ENCODE results near the gene TC2N.

TC2N gene

DNA sequence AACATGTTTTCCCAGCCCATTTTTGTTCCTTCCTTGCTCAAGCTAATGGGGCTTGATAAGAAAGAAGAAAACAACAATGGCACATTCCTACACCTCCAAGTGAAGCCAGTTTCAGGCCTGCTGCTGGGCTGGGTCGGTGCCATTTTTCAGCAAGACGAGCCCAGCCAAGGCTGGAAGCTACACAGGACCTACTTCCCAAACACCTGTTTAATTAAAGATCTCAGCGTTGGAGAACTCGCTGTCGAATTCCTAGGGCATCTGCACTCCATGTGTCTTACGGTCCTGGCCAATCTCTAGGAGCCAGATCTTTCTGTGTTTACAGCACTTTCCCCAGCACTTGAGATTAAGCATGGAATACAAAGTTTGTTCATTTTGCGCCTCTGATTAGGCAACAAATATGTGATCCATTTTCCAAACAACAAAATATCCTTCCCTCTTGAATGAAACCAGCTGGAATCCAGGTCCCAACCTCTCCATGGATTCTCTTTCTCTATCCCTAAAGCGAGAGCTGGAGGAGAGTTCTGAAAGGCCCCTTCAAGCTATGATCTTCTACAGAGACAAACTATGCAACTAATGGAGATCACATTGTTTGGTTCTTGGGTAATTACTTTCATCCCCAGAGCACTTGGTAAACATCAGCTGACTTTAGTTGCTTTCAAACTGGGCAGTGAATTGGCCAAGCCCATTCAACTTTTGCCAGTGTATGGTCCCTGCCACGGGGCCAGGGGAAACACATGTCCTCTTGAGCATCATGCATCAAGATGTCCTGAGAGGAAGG is 34.3 kb upstream of the TC2N start:
- Histone ChIP-seq H3K9me3 (ENCODE audit: insufficient read depth, low read length, severe bottlenecking) (no peaks in the 10 kb centered on the region), H3K27me3 (ENCODE audit: insufficient read depth, low read length, poor library complexity) (no peaks in the 10 kb centered on the region), H3K27ac (ENCODE audit: low read length) (no peak overlapping the region), H3K9ac (ENCODE audit: low read depth, low read length) (no peak overlapping the region), H3K4me3 (ENCODE audit: low read depth in 1 of 2, low read length in 2 of 2) (no peak overlapping the region), H4K20me1 (ENCODE audit: insufficient read depth, low read length) (no peaks in the 10 kb centered on the region), H3K4me2 (ENCODE audit: insufficient read depth, low read length) (no peak overlapping the region), H3K79me2 (ENCODE audit: insufficient read depth, low read length) (no peaks in the 10 kb centered on the region), H3K4me1 (ENCODE audit: insufficient read depth, low read length) (no peaks in the 10 kb centered on the region), H3K36me3 (ENCODE audit: insufficient read depth, low read length) (no peaks in the 10 kb centered on the region), H2AFZ (ENCODE audit: low read depth, low read length) (no peak overlapping the region)
- no peak for TF ChIP-seq EZH2 (IDR thresholded peaks at IDR 0.05; ENCODE audit: borderline replicate concordance, low read depth, low read length, severe bottlenecking)
- TF ChIP-seq, protein P1, sequence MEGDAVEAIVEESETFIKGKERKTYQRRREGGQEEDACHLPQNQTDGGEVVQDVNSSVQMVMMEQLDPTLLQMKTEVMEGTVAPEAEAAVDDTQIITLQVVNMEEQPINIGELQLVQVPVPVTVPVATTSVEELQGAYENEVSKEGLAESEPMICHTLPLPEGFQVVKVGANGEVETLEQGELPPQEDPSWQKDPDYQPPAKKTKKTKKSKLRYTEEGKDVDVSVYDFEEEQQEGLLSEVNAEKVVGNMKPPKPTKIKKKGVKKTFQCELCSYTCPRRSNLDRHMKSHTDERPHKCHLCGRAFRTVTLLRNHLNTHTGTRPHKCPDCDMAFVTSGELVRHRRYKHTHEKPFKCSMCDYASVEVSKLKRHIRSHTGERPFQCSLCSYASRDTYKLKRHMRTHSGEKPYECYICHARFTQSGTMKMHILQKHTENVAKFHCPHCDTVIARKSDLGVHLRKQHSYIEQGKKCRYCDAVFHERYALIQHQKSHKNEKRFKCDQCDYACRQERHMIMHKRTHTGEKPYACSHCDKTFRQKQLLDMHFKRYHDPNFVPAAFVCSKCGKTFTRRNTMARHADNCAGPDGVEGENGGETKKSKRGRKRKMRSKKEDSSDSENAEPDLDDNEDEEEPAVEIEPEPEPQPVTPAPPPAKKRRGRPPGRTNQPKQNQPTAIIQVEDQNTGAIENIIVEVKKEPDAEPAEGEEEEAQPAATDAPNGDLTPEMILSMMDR (IDR thresholded peaks at IDR 0.05; ENCODE audit: borderline replicate concordance, extremely low read depth, low read length, poor library complexity, severe bottlenecking) = no peak
- DNase-seq = no peak
- ATAC-seq (ENCODE audit: insufficient read depth, low read depth) = no peak

DNA sequence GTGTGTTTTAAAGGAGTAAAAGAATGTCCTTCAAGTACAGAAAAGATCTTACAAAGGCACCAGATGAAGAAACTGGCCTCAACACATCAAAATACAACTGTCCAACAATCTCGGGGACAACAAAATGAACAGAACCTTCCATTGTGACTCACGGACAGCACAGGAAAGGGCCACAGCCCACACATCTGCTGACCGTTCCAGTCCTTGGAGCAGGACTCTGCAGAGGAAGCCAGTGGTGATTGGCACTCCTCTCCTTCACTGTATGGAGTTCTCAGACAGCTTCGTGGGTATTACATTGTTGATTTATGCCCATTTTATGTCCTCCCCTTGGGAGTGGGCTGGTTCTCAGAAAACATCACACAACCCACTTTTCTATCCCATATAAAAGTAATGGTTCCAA is 32.5 kb upstream of the TC2N start:
- Histone ChIP-seq H4K20me1 (ENCODE audit: insufficient read depth, low read length) (no peaks in the 10 kb centered on the region), H3K79me2 (ENCODE audit: insufficient read depth, low read length) (no peaks in the 10 kb centered on the region), H3K27ac (ENCODE audit: low read length) (no peak overlapping the region), H3K36me3 (ENCODE audit: insufficient read depth, low read length) (no peaks in the 10 kb centered on the region), H3K9ac (ENCODE audit: low read depth, low read length) (no peak overlapping the region), H3K4me3 (ENCODE audit: low read depth in 1 of 2, low read length in 2 of 2) (no peak overlapping the region), H2AFZ (ENCODE audit: low read depth, low read length) (no peak overlapping the region), H3K4me2 (ENCODE audit: insufficient read depth, low read length) (no peak overlapping the region), H3K4me1 (ENCODE audit: insufficient read depth, low read length) (no peaks in the 10 kb centered on the region), H3K27me3 (ENCODE audit: insufficient read depth, low read length, poor library complexity) (no peaks in the 10 kb centered on the region), H3K9me3 (ENCODE audit: insufficient read depth, low read length, severe bottlenecking) (no peaks in the 10 kb centered on the region)
- DNase-seq (no peak), ATAC-seq (ENCODE audit: insufficient read depth, low read depth) (no peak)
- TF ChIP-seq, protein P1 (IDR thresholded peaks at IDR 0.05; ENCODE audit: borderline replicate concordance, extremely low read depth, low read length, poor library complexity, severe bottlenecking) = no peak
- no peak for TF ChIP-seq EZH2 (IDR thresholded peaks at IDR 0.05; ENCODE audit: borderline replicate concordance, low read depth, low read length, severe bottlenecking)

DNA sequence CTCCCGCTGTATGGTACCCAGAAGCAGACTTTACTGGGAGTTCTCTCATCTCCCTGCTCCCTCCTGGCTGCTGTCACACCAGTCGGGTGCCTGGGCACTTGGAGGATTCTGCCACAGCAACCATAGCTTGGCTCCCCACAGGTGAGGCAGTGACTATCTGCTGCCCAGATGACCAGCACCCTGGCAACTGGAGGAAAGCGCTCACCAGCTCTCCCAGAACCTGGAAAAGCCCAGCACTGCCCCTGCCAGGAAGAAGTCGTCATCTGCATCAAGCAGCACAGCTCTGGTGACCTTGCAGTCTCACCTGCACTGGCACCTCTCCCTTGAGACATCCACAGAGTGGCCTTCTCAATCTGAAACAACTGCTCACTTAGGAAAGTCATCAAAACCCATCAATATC is 31.9 kb upstream of the TC2N start:
- Histone ChIP-seq H3K27me3 (ENCODE audit: insufficient read depth, low read length, poor library complexity) (no peaks in the 10 kb centered on the region), H3K9ac (ENCODE audit: low read depth, low read length) (no peak overlapping the region), H3K4me2 (ENCODE audit: insufficient read depth, low read length) (no peak overlapping the region)

More for the DNA sequence above, 31.9 kb upstream of the TC2N start:
- Histone ChIP-seq H3K4me1 (ENCODE audit: insufficient read depth, low read length) (no peaks in the 10 kb centered on the region), H3K4me3 (ENCODE audit: low read depth in 1 of 2, low read length in 2 of 2) (no peak overlapping the region), H2AFZ (ENCODE audit: low read depth, low read length) (no peak overlapping the region), H3K27ac (ENCODE audit: low read length) (no peak overlapping the region), H3K79me2 (ENCODE audit: insufficient read depth, low read length) (no peaks in the 10 kb centered on the region), H3K36me3 (ENCODE audit: insufficient read depth, low read length) (no peaks in the 10 kb centered on the region), H4K20me1 (ENCODE audit: insufficient read depth, low read length) (no peaks in the 10 kb centered on the region), H3K9me3 (ENCODE audit: insufficient read depth, low read length, severe bottlenecking) (no peaks in the 10 kb centered on the region)
- ATAC-seq (ENCODE audit: insufficient read depth, low read depth) = no peak
- no peak for DNase-seq
- TF ChIP-seq, protein P1 (IDR thresholded peaks at IDR 0.05; ENCODE audit: borderline replicate concordance, extremely low read depth, low read length, poor library complexity, severe bottlenecking) = no peak
- TF ChIP-seq EZH2 (IDR thresholded peaks at IDR 0.05; ENCODE audit: borderline replicate concordance, low read depth, low read length, severe bottlenecking) = no peak

Measured in DND-41 (cell line).